GM13976 (cell line): Measurements from ENCODE around the gene MKI67.

Source experiments
- DNase-seq: peaks from one replicate; pipeline ENCODE4 v3.0.0; 2012; ENCODE audit warnings: low spot score
- CTCF ChIP-seq: IDR thresholded peaks from 2 replicates; pipeline ENCODE4 v1.5.1; 2012; ENCODE audit warnings: borderline replicate concordance, mild to moderate bottlenecking; ENCODE audit not compliant: insufficient read depth; ENCODE audit errors: extremely low read depth, missing control alignments, control extremely low read depth
- in situ Hi-C: fragments of 300-500 bp; cut with MboI; formaldehyde crosslinking; loops from one replicate; pipeline ENCODE4 v1.12.0; 2022; ENCODE audit warnings: low sequenced_read_pairs, mixed read lengths, inconsistent platforms; ENCODE audit not compliant: unreplicated experiment

The MKI67 gene

DNA sequence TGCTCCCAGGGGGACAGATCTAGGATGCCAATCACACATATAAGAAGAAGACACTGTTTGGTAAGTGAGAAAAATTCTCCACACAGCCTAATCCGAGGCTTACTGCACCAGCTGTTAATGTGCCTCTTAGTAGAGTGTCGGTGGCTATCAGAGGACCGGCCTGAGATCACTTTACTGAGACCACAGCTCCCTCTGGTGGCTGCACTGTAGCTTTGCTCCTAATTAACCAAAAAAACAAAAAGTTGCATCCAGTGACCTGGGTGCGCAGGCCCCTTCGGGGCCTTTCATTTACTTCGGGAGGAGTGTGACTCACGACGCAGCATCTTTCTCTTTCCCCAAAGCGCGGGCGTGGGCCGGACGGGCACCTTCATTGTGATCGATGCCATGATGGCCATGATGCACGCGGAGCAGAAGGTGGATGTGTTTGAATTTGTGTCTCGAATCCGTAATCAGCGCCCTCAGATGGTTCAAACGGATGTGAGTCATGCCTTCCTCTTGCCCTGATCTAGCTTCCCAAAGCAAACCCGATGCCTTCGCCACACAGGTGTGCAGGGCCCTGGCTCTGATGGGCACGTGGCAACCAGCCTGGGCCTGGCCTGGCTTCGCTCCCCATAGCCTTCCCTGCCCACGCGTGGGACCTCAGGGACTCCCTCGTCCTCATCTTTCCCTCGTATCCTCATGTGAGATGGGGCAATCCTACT, 56.7 kb downstream of the MKI67 start:
- peak; percentile 85 for DNase-seq
- in situ Hi-C loops, result no loop called here
- TF ChIP-seq CTCF, result peak; percentile 70

GRCh38 chr10:128068398-128069285, 57.6 kb downstream of the MKI67 start:
- no peak for DNase-seq
- in situ Hi-C loops, result no loop called here
- TF ChIP-seq CTCF, result no peak

DNA sequence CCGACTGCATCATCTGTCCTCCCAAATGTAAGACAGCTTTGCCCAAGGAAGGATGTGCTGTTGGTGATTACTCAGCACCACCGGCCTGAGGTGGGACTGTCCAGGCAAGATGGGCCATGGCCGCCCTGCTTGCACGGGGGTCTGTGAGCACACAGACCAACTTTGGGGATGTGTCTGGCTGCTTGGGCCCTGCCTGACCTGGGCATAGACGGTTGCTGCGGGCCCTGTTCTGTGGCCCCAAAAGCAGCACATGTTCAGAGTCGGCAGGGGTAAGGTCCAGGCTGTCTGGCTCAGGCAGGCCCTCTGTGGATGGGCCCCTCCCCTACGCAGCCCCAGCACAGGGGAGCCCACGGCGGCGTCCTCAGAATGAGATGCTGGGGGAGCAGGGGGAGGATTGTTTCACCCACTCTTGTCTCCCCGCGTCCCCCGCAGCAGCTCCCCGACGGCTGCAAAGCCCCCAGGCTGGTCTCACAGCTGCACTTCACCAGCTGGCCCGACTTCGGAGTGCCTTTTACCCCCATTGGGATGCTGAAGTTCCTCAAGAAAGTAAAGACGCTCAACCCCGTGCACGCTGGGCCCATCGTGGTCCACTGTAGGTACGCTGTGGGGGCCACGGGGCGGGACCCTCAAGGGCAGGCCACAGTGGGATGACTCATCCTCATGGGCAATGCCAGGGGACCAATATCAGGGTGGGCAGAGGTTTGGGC, 58.4 kb downstream of the MKI67 start:
- no peak for TF ChIP-seq CTCF
- in situ Hi-C loops, result no loop called here
- no peak for DNase-seq

GRCh38 chr10:128066870-128067382, 59.3 kb downstream of the MKI67 start:
- no peak for TF ChIP-seq CTCF
- in situ Hi-C loops, result no loop called here
- DNase-seq, result no peak

GRCh38 chr10:128065881-128066534, 60.2 kb downstream of the MKI67 start:
- TF ChIP-seq CTCF, result no peak

More at GRCh38 chr10:128065881-128066534, 60.2 kb downstream of the MKI67 start:
- DNase-seq, result no peak
- in situ Hi-C loops, result no loop called here
